ENCODE measurements around the gene VPS13C.
"Not testable (repeated sequence)": the region's sequence is repeated elsewhere in the genome, so short reads cannot be mapped to it uniquely, and the experiment has no call there.

The VPS13C gene

DNA sequence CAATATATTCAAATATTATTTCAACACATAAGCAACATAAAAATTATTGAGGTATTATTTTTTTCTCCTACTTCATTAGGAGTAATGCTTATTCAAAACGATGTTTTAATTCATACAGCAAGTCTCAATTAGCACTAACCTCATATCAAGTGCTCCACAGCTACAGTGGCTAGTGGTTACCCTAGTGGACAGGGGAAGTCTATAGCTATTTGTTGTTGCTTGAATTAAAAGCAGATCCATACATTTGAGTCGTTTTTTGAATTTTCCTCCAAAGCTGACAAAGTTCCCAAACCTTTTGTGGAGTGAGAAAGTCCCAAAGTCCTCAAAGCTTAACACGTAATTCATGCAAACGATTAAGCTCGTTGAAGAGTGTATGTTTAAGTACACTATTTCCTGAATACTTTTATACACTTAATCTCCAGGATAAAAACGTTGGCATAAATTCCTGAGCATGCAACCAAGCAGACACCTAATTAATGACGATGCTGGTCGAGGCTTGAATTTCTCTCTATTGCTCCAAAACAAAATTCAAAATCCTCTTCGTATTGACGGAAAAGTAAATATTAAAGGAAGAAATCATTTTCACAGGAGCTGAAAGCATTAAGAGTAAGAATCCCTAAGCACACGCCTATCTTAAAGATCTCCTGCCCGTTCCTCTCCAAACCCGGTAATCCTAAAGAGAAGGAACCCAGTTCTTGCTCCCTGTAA, 985 bp downstream of the VPS13C start:
- peak overlapping the region; percentile 86 for H3K27ac ChIP-seq (ENCODE audit: insufficient read depth, low read length, poor library complexity, severe bottlenecking)
- peak overlapping the region; percentile 92 for H3K4me3 ChIP-seq (ENCODE audit: insufficient read depth, low read depth, low read length, poor library complexity, severe bottlenecking)
- no peaks in the 10 kb centered on the region for H3K9me3 ChIP-seq (ENCODE audit: control insufficient read depth, low read length)
- H3K27me3 ChIP-seq (replicated peaks; ENCODE audit: control insufficient read depth, insufficient read depth, low read length, poor library complexity, severe bottlenecking): no peaks in the 10 kb centered on the region
- H3K36me3 ChIP-seq (ENCODE audit: control insufficient read depth, insufficient read depth, low read length): no peaks in the 10 kb centered on the region
- no peak for DNase-seq
- peaks cover 3% of the 10 kb centered on the region for H3K4me1 ChIP-seq (ENCODE audit: control insufficient read depth, insufficient read depth, low read length, poor library complexity, severe bottlenecking)

DNA sequence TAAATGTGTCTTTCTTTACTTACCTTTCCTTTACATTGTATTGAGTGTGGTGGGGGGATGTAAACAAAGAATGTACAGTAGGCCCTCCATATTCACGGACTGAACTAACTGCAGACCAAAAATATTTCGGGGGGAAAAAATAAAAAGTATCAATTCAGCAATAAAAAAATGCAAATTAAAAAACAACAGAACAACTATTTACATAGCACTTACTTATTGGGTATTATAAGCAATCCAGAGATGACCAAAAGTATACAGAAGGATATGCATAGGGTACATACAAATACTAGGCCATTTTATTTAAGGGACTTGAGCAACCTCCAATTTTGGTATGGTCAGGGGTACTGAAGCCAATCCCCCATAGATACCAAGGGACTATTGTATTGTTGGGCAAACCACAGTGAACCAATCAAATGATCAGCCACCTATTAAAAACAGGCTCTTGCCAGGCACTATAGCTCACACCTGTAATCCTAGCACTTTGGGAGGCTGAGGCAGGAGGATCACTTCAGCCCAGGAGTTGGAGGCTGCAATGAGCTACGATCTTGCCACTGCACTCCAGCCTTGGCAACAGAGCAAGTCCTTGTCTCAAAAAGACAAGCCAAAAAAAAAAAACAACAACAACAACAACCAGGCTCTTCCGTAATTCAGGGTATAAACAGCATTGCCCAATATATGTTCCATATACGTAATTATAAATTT, 1.8 kb downstream of the VPS13C start:
- Histone ChIP-seq H3K9me3 (ENCODE audit: control insufficient read depth, low read length) (no peaks in the 10 kb centered on the region), H3K4me1 (ENCODE audit: control insufficient read depth, insufficient read depth, low read length, poor library complexity, severe bottlenecking) (peaks cover 3% of the 10 kb centered on the region), H3K4me3 (ENCODE audit: insufficient read depth, low read depth, low read length, poor library complexity, severe bottlenecking) (no peak overlapping the region), H3K27me3 (replicated peaks; ENCODE audit: control insufficient read depth, insufficient read depth, low read length, poor library complexity, severe bottlenecking) (no peaks in the 10 kb centered on the region), H3K36me3 (ENCODE audit: control insufficient read depth, insufficient read depth, low read length) (no peaks in the 10 kb centered on the region), H3K27ac (ENCODE audit: insufficient read depth, low read length, poor library complexity, severe bottlenecking) (no peak overlapping the region)
- DNase-seq: no peak

GRCh38 chr15:62057341-62057980, 2.8 kb downstream of the VPS13C start:
- no peak overlapping the region for H3K27ac ChIP-seq (ENCODE audit: insufficient read depth, low read length, poor library complexity, severe bottlenecking)
- peaks cover 3% of the 10 kb centered on the region for H3K4me1 ChIP-seq (ENCODE audit: control insufficient read depth, insufficient read depth, low read length, poor library complexity, severe bottlenecking)
- no peaks in the 10 kb centered on the region for H3K36me3 ChIP-seq (ENCODE audit: control insufficient read depth, insufficient read depth, low read length)
- H3K4me3 ChIP-seq (ENCODE audit: insufficient read depth, low read depth, low read length, poor library complexity, severe bottlenecking): no peak overlapping the region
- no peak for DNase-seq
- no peaks in the 10 kb centered on the region for H3K27me3 ChIP-seq (replicated peaks; ENCODE audit: control insufficient read depth, insufficient read depth, low read length, poor library complexity, severe bottlenecking)
- no peaks in the 10 kb centered on the region for H3K9me3 ChIP-seq (ENCODE audit: control insufficient read depth, low read length)

GRCh38 chr15:62054979-62055378, 5.3 kb downstream of the VPS13C start:
- peaks cover 3% of the 10 kb centered on the region for H3K4me1 ChIP-seq (ENCODE audit: control insufficient read depth, insufficient read depth, low read length, poor library complexity, severe bottlenecking)
- H3K36me3 ChIP-seq (ENCODE audit: control insufficient read depth, insufficient read depth, low read length): no peaks in the 10 kb centered on the region
- H3K27me3 ChIP-seq (replicated peaks; ENCODE audit: control insufficient read depth, insufficient read depth, low read length, poor library complexity, severe bottlenecking): no peaks in the 10 kb centered on the region
- no peak overlapping the region for H3K27ac ChIP-seq (ENCODE audit: insufficient read depth, low read length, poor library complexity, severe bottlenecking)
- DNase-seq: no peak
- H3K4me3 ChIP-seq (ENCODE audit: insufficient read depth, low read depth, low read length, poor library complexity, severe bottlenecking): no peak overlapping the region
- H3K9me3 ChIP-seq (ENCODE audit: control insufficient read depth, low read length): no peaks in the 10 kb centered on the region

- H3K9me3 ChIP-seq (ENCODE audit: control insufficient read depth, low read length): no peaks in the 10 kb centered on the region
- no peaks in the 10 kb centered on the region for H3K27me3 ChIP-seq (replicated peaks; ENCODE audit: control insufficient read depth, insufficient read depth, low read length, poor library complexity, severe bottlenecking)
- H3K4me1 ChIP-seq (ENCODE audit: control insufficient read depth, insufficient read depth, low read length, poor library complexity, severe bottlenecking): peaks cover 2% of the 10 kb centered on the region
- DNase-seq: no peak
- H3K27ac ChIP-seq (ENCODE audit: insufficient read depth, low read length, poor library complexity, severe bottlenecking): no peak overlapping the region
- no peak overlapping the region for H3K4me3 ChIP-seq (ENCODE audit: insufficient read depth, low read depth, low read length, poor library complexity, severe bottlenecking)
- H3K36me3 ChIP-seq (ENCODE audit: control insufficient read depth, insufficient read depth, low read length): no peaks in the 10 kb centered on the region
These were observed 6.7 kb downstream of the VPS13C start for GRCh38 chr15:62053439-62054085.

DNA sequence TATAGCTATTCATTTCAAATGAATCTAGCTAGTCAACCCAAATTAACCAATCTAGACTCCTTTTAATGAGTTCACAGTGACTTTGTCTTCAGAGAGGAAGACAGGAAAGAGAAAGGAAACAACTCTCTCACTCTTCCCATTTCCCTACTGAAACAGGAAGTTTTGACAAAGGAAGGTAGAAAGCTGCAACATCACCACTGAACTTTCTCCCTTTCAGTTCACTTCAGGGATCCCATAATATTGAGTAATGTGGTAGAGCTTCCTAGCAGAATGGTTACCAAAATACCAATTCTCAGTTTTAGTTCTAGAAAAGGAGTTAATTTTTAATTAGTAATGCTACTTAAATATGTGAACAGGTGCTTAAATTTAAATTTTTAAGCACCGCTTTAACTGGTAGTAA, 7.5 kb downstream of the VPS13C start:
- no peak for DNase-seq
- Histone ChIP-seq H3K9me3 (ENCODE audit: control insufficient read depth, low read length) (no peaks in the 10 kb centered on the region), H3K36me3 (ENCODE audit: control insufficient read depth, insufficient read depth, low read length) (no peaks in the 10 kb centered on the region), H3K4me1 (ENCODE audit: control insufficient read depth, insufficient read depth, low read length, poor library complexity, severe bottlenecking) (no peaks in the 10 kb centered on the region), H3K27me3 (replicated peaks; ENCODE audit: control insufficient read depth, insufficient read depth, low read length, poor library complexity, severe bottlenecking) (no peaks in the 10 kb centered on the region), H3K27ac (ENCODE audit: insufficient read depth, low read length, poor library complexity, severe bottlenecking) (no peak overlapping the region), H3K4me3 (ENCODE audit: insufficient read depth, low read depth, low read length, poor library complexity, severe bottlenecking) (no peak overlapping the region)

DNA sequence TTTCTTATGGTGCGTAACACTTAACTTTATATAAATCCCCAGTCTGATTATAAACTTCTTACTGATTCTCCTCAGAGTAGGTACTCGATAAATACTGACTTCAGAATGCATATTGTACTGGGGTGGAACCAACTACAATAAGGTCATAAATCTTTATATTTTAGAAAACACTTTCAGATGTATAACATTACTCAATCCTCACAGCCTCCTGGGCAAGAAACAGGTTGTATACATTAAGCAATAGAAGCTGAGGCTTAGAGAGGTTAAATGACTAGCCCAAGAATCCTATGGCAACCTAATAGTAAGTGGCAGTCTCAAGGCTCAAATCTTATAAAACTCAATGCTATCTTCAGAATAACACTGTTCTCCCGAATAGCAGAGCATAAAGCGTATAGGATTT, 9.1 kb downstream of the VPS13C start:
- Histone ChIP-seq H3K27ac (ENCODE audit: insufficient read depth, low read length, poor library complexity, severe bottlenecking) (no peak overlapping the region), H3K4me3 (ENCODE audit: insufficient read depth, low read depth, low read length, poor library complexity, severe bottlenecking) (no peak overlapping the region)

DNA sequence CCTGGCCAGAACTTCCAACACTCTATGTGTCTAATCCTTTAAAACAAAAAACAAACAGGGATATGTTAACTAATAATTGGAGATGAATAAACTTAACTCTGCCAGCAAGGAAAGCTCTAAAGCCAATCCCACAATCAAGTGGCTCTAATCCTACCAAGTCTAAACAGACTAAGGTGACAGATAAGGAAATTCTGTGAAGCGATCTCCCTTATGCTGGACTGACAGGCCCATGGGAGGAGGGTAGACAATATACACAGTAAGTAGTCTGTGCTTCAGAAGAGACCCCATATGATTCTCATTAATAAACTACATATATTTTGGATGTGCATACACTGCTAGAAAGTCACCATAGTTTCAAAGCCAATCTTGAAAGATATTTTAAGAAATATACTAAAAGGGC, 10.1 kb downstream of the VPS13C start:
- Histone ChIP-seq H3K27me3 (replicated peaks; ENCODE audit: control insufficient read depth, insufficient read depth, low read length, poor library complexity, severe bottlenecking) (no peaks in the 10 kb centered on the region), H3K36me3 (ENCODE audit: control insufficient read depth, insufficient read depth, low read length) (no peaks in the 10 kb centered on the region), H3K27ac (ENCODE audit: insufficient read depth, low read length, poor library complexity, severe bottlenecking) (no peak overlapping the region), H3K9me3 (ENCODE audit: control insufficient read depth, low read length) (no peaks in the 10 kb centered on the region), H3K4me1 (ENCODE audit: control insufficient read depth, insufficient read depth, low read length, poor library complexity, severe bottlenecking) (no peaks in the 10 kb centered on the region), H3K4me3 (ENCODE audit: insufficient read depth, low read depth, low read length, poor library complexity, severe bottlenecking) (no peak overlapping the region)
- DNase-seq: no peak

More for the DNA sequence above, 9.1 kb downstream of the VPS13C start:
- DNase-seq: no peak
- H3K4me1 ChIP-seq (ENCODE audit: control insufficient read depth, insufficient read depth, low read length, poor library complexity, severe bottlenecking): no peaks in the 10 kb centered on the region
- H3K27me3 ChIP-seq (replicated peaks; ENCODE audit: control insufficient read depth, insufficient read depth, low read length, poor library complexity, severe bottlenecking): no peaks in the 10 kb centered on the region
- H3K36me3 ChIP-seq (ENCODE audit: control insufficient read depth, insufficient read depth, low read length): no peaks in the 10 kb centered on the region
- H3K9me3 ChIP-seq (ENCODE audit: control insufficient read depth, low read length): no peaks in the 10 kb centered on the region

DNA sequence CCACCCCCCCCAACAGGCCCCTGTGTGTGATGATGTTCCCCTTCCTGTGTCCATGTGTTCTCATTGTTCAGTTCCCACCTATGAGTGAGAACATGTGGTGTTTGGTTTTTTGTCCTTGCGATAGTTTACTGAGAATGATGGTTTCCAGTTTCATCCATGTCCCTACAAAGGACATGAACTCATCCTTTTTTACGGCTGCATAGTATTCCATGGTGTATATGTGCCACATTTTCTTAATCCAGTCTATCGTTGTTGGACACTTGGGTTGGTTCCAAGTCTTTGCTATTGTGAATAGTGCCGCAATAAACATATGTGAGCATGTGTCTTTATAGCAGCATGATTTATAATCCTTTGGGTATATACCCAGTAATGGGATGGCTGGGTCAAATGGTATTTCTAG, 12.0 kb downstream of the VPS13C start:
- not testable (repeated sequence) for H3K36me3 ChIP-seq (ENCODE audit: control insufficient read depth, insufficient read depth, low read length); H3K4me3 ChIP-seq (ENCODE audit: insufficient read depth, low read depth, low read length, poor library complexity, severe bottlenecking); H3K27me3 ChIP-seq (replicated peaks; ENCODE audit: control insufficient read depth, insufficient read depth, low read length, poor library complexity, severe bottlenecking); DNase-seq; H3K27ac ChIP-seq (ENCODE audit: insufficient read depth, low read length, poor library complexity, severe bottlenecking); H3K9me3 ChIP-seq (ENCODE audit: control insufficient read depth, low read length); H3K4me1 ChIP-seq (ENCODE audit: control insufficient read depth, insufficient read depth, low read length, poor library complexity, severe bottlenecking)
